ENCODE measurements around the gene C19orf47.
"Not testable (repeated sequence)": the region's sequence is repeated elsewhere in the genome, so short reads cannot be mapped to it uniquely, and the experiment has no call there.

The C19orf47 gene

DNA sequence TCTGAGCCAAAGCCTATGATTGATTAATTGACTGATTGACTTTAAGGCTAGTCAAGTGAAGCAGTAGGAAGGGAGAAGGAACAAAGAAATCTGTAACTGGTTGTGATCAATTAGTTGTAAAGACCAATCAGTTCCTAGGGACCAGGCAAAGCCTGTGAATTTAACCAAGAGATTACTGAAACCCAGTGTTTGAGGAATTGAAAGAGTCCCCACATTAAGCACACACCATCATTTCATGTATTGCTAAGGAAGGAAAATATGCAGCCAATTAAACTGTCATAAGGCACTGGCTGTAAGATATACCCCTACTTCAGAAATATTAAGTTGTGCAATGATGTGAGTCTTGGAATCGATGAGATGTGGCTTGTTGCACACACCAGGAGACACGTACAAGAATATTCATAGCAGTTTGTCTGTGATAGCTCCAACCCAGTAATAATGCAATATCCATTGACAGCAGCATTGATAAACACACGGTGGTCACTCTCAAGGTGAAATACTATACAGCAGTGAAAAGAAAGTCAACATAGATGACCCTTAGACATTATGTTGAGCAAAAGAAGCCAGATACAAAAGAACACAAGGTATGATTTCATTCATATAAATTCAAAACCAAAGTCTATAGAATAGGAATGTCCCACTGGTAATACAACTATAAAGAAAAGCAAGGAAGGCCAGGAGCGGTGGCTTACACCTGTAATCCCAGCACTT is 9.0 kb downstream of the C19orf47 start:
- H3K27ac ChIP-seq: no peak overlapping the region
- TF ChIP-seq, protein P1, sequence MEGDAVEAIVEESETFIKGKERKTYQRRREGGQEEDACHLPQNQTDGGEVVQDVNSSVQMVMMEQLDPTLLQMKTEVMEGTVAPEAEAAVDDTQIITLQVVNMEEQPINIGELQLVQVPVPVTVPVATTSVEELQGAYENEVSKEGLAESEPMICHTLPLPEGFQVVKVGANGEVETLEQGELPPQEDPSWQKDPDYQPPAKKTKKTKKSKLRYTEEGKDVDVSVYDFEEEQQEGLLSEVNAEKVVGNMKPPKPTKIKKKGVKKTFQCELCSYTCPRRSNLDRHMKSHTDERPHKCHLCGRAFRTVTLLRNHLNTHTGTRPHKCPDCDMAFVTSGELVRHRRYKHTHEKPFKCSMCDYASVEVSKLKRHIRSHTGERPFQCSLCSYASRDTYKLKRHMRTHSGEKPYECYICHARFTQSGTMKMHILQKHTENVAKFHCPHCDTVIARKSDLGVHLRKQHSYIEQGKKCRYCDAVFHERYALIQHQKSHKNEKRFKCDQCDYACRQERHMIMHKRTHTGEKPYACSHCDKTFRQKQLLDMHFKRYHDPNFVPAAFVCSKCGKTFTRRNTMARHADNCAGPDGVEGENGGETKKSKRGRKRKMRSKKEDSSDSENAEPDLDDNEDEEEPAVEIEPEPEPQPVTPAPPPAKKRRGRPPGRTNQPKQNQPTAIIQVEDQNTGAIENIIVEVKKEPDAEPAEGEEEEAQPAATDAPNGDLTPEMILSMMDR (conservative IDR thresholded peaks at IDR 0.05): no peak

DNA sequence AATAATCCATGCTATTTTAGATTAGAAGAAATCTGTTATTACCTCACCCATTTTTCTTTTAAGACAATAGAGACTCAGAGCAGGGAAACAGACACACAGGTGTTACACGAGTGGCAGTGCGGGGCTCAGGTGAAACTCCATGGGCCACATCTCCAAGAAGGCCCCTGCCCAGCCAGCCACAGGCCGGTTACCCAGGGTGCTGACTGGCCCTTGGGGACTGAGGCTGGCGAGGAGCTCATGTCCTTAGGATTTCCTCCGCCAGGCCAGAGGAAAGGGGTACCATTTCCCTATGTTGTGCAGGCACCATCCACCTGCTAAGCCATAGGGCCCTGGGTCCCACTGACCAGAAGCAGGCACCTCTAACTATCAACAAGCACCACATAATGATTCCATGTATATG is 10.6 kb downstream of the C19orf47 start:
- TF ChIP-seq, protein P1 (conservative IDR thresholded peaks at IDR 0.05): no peak
- no peak overlapping the region for H3K27ac ChIP-seq

DNA sequence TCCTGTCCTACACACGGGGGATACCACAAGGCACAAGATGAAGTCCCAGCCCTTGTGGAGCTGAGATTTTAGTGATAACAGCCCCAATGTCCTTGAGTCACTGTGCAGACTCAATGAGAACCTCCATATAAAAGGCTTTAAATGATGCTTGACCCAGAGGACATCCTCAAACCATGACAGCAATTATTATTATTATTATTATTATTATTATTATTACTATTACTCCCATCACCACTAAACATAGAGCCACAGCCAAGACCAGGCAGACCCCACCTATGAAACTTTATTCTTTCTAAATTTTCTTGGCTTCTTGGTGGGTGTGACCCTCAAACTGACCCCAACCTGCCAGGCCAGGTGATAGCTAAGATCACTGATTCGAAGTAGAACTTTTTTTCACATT is 11.1 kb downstream of the C19orf47 start:
- H3K27ac ChIP-seq: no peak overlapping the region
- TF ChIP-seq, protein P1 (conservative IDR thresholded peaks at IDR 0.05): no peak

DNA sequence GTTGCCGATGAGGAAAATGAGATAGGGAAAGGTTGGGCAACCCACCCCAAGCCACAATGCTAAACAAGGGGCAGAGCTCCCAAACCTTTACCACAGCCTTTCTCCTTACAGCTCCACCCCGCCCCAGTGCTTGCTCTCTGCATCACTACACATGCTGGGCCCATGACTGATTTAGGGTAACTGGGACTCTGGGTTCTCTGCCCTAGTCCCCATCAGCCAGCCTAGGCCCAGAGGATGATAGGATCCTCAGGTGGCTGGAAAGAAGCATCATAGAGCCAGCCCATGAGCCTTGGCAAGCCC is 11.6 kb downstream of the C19orf47 start:
- no peak overlapping the region for H3K27ac ChIP-seq
- TF ChIP-seq, protein P1 (conservative IDR thresholded peaks at IDR 0.05): no peak

DNA sequence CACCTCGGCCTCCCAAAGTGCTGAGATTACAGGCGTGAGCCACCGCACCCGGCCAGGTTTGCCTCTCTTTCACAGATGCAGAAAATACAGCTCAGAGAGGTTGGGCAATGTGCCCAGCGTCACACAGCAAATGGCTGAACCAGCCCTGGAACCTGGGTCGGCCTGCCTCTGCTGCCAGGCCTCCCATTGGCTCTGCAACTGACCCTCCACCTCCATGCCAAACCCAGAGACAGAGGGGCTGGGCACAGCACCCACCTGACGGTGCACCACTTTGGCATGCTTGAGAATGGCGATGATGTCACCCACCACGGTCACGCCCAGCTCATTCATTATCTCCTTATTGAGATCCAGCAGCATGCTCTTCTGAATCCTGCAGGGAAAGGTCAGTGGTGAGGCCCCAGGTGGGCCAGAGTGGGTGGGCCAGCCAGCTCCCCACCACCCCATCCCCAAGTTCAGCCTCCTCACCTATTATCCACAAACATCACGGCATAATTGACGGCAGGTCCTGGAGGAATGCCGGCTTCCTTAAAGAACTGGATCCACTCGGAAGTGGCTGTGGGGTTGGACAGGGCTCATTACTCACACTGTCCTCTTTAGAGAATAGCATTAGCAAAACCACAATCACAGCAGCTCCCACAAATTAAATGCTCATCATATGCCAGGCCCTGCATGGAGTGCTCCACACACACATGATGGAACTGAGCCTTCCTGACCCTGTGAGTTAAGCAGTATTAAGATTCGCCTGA is 12.2 kb downstream of the C19orf47 start:
- TF ChIP-seq, protein P1 (conservative IDR thresholded peaks at IDR 0.05): no peak
- H3K27ac ChIP-seq: no peak overlapping the region

DNA sequence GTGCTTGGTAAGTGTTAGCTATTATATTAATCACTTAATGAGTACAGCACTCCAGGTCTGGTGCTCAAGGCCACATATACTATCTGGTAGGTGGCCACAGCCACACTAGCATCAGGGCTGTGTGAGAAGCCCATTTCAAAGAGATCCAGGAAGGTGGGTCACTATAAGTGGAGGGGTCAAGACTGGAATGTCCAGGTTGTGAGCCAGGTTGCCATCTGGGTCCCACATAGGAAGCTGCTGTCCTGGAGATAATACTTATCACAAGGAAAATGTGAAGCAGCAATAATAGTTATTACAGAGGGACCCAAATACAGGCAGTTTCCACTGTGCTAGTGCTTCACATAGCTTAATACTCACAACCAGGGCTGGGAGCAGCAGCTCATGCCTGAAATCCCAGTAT is 13.1 kb downstream of the C19orf47 start:
- TF ChIP-seq, protein P1 (conservative IDR thresholded peaks at IDR 0.05): no peak
- no peak overlapping the region for H3K27ac ChIP-seq

DNA sequence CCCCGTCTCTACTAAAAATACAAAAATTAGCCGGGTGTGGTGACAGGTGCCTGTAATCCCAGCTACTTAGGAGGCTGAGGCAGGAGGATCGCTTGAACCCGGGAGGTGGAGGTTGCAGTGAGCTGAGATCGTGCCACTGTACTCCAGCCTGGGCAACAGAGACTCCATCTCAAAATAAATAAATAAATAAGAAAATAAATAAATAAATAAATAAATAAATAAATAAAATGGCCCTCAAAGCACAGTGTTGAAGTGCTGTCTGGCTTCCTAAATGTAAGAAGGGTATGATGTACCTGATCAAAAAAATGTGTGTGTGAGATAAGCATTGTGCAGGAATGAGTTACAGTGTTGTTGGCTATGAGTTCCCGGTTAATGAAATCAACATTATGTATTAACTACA is 15.1 kb downstream of the C19orf47 start:
- not testable (repeated sequence) for H3K27ac ChIP-seq

DNA sequence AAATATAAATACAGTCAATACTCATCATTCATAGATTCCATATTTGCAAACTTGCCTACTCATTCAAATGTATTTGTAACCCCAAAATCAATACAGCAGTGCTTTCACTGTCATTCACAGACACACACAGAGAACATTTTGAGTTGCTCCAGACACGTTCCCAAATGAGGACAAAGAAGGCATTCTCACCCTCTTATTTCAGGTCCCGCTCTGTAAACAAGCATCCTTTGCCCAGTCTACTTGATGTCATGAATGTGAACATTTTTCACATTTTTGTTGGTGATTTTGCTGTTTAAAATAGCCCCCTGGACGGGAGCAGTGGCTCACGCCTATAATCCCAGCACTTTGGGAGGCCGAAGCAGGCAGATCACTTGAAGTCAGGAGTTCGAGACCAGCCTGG is 15.5 kb downstream of the C19orf47 start:
- H3K27ac ChIP-seq: no peak overlapping the region
- TF ChIP-seq, protein P1 (conservative IDR thresholded peaks at IDR 0.05): no peak

Measured in VCaP (cell line).